Suppressor macrophage treated with lipopolysaccharide for 4 hours (primary cell): Measurements from ENCODE around the gene MRPL58.
"Not testable (repeated sequence)": the region's sequence is repeated elsewhere in the genome, so short reads cannot be mapped to it uniquely, and the experiment has no call there.

Experiments
- DNase-seq: peaks from one replicate; pipeline ENCODE4 v3.0.0-alpha.2; 2020

MRPL58 gene

GRCh38 chr17:74987909-74988711, 24.4 kb upstream of the MRPL58 start:
- peak; percentile 59 for DNase-seq

GRCh38 chr17:74990581-74991105, 21.8 kb upstream of the MRPL58 start:
- no peak for DNase-seq

DNA sequence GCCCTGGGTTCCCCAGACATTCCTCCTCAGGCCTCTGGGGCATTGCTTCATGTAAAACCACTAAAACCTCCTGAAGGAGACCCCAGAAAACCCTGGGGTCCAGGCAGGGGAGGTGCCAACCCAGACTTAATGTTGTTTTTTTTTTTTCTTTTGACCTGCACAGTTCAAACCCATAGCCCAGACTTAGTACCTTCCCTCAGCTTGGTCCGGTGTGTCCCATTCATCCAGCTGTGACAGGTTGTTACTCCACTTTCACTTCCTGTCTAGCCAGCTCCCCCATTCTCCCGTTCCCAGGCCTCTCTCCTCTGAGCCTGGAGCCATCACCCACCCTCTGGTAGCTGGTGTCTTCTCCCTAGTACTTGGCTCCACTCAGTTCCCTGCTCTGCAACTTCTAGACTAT, 20.2 kb upstream of the MRPL58 start:
- DNase-seq: no peak

- DNase-seq: no peak
Observed at GRCh38 chr17:74994440-74994839, 18.0 kb upstream of the MRPL58 start.

DNA sequence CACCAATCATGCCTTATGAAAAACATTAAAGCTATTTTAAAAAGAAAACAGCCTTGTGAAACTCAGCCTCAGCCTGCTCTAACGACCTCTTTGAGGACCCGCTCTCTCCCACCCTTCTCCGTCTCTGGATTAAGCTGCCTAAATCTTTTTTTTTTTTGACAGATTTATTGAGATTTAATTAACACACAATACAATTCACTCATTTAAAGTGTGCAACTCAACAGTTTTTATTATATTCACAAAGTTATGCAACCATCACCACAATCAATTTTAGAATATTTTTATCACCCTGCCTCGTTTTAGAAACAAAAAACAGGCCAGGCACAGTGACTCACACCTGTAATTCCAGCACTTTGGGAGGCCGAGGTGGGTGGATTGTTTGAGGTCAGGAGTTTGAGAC, 16.6 kb upstream of the MRPL58 start:
- DNase-seq: no peak

GRCh38 chr17:74998783-74999182, 13.7 kb upstream of the MRPL58 start:
- DNase-seq: no peak

DNA sequence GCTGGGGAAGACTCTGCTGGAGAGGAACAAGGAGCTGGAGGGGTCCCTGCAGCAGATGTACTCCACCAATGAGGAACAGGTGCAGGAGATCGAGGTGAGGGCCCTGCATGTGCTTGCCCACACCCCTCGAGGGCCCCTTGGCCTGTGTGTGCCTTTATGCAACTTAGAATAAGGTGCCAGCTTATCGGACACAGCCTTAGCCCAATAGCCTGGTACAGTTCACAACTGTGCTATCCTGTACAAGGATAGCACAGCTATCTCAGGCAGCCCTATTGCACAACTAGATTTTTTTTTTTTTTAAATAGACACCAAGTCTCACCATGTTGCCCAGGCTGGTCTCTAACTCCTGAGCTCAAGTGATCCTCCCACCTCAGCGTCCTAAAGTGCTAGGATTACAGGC, 12.9 kb upstream of the MRPL58 start:
- DNase-seq: no peak

- DNase-seq: peak; percentile 25
Observed at GRCh38 chr17:75001915-75002843, 10.3 kb upstream of the MRPL58 start.

- DNase-seq: no peak
Observed at GRCh38 chr17:75003070-75003956, 9.2 kb upstream of the MRPL58 start.

DNA sequence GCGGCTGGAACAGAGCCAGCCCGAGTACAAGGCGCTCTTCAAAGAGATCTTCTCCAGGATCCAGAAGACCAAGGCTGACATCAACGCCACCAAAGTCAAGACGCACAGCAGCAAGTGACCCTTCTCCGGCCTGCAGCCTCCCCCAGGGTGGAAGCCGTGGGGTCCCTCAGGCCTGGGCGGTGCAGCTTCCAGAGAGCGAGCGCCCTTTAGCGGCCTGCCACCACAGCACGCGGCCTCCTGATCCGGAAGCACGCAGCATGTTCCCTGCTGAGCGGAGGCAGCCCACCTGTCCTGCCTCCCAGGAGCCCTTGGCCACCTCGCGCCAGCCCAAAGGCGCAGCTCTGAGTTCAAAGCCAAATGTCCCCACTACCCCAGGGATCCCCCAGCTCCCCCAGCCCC, 8.5 kb upstream of the MRPL58 start:
- DNase-seq: no peak

GRCh38 chr17:75004371-75004770, 8.1 kb upstream of the MRPL58 start:
- DNase-seq: no peak

DNA sequence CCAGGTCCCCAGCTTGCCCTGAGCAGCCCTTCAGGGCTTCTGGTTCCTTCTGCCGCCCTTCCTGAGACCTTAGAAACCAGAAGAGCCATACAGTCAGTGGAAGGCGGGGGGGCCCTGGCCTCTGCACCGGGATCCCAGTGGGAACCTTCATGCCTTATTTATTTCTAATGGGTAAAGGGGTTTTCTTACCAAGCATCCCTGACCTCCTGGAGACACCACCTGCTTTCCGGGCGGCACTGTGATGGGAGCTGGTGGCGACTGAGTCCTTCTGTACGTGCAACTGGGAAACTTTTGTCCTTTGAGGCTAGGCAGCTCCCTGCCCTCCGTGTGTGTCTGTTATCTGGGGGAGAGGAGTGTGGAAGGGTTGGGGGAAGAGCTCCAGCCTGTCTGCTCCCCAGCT, 7.2 kb upstream of the MRPL58 start:
- DNase-seq: no peak

DNA sequence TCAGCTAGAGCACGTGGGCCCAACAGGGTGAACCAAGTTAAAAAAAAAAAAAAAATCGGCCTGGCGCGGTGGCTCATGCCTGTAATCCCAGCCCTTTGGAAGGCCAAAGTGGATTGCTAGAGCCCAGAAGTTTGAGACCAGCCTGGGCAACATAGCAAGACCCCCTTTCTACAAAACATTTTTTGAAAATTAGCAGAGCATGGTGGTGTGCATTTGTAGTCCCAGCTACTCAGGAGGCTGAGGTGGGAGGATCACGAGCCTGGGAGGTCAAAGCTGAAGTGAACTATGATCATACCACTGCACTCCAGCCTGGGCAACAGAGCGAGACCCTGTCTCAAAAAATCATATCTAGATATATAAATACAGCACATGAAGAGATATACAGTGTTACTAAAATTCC, 6.4 kb upstream of the MRPL58 start:
- DNase-seq: not testable (repeated sequence)

GRCh38 chr17:75006653-75007052, 5.8 kb upstream of the MRPL58 start:
- peak; percentile 47 for DNase-seq

- no peak for DNase-seq
Observed at GRCh38 chr17:75008373-75008772, 4.1 kb upstream of the MRPL58 start.

GRCh38 chr17:75009139-75009724, 3.2 kb upstream of the MRPL58 start:
- no peak for DNase-seq

GRCh38 chr17:75010683-75011400, 1.6 kb upstream of the MRPL58 start:
- no peak for DNase-seq

DNA sequence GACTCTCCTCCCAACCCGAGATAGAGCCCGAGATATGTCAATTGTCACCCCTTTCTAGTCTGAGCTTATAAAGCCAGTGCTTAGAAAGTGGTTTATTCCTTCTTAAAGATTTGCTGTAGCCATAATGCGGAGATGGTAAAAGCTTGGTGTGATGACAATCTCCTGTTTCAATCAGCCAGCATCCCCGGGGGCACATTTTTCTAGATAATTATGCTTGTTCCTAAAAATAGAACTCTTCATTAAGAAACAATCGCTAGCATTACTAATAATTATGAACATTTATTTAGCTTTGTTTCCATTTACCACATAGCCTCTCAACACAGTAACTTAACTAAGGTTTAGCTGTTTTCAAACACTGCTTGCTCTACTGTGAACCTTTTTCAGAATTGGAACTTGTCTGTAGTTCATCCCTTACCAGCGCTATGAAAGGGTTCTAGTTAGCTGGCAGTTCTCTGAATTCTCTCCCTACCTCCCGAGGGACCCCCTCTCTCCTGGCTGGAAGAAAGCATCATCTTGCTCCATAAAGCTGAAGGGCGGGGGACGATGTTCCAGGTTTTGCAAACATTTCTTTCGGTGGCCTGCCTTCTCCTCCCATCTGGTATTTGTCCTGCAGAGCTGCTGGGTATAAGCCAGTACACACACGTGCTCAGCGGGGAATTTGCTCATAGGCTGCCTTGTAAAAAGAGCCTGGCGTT, 922 bp upstream of the MRPL58 start:
- DNase-seq: no peak

- no peak for DNase-seq
Observed at GRCh38 chr17:75012096-75012345, 449 bp upstream of the MRPL58 start.

DNA sequence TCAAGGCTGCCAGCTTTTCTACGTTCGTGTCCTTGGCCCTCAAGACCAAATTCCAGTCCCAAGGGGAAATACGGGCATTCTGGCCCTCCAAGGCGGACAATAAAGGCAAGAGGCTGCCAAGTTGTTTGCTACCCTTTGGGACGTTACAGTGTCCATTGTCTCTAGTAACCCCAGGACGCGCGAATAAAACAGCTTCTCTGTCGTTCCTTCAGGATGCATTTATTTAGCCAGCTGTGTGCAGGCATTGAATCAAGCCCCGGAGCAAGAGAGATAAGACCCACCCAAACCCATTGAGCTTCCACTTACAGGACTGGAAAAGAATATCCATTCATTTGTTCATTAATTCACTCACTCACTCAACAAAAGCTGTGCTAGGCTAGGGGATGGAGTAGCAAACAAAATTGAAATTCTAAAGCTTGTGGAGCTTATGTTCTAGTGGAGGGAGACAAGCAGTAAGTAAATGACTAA, 656 bp downstream of the MRPL58 start:
- DNase-seq: no peak

- no peak for DNase-seq
Observed at GRCh38 chr17:75019146-75019545, 6.7 kb downstream of the MRPL58 start.
